K562 (cell line): Measurements from ENCODE around the gene RSU1. TPM values are rescaled to one million over a fixed set of nuclear protein-coding genes. Genes with fewer than 3 reads are reported as not detected.

ENCODE experiments used
- ATAC-seq: fragments of 200-7000 bp; cut with Tn5 transposase; 3 replicates; pipeline ENCODE4 v1.9.1; 2020; ENCODE audit warnings: moderate library complexity
- BruUV-seq: library from RNA; stranded (reverse); fragments of 400-500 nt; replicated peaks from 2 replicates; lab custom pipeline; 2021; lab: Mats Ljungman, UMichigan
- CTCF ChIA-PET: fragments of 300-600 bp; formaldehyde crosslinking; extraction: SDS; loops from one replicate; lab custom pipeline; 2021; ENCODE audit warnings: low intra/inter-chr PET ratio; lab: Yijun Ruan, JAX
- POLR2A ChIA-PET: fragments of 300-600, 350-650 bp; sonication (Branson Sonifier 250); formaldehyde crosslinking; extraction: SDS; loops from one replicate; lab custom pipeline; 2021; ENCODE audit warnings: antibody characterized with exemption, inconsistent platforms; lab: Yijun Ruan, JAX
- DNase-seq, 4 experiments: peaks; one replicate each; pipeline versions ENCODE4 v3.0.0 to v3.0.0-alpha.2; 2011 to 2018; ENCODE audit warnings: low spot score in 3 of 4, mixed read lengths in 3 of 4; ENCODE audit errors: extremely low read depth in 1 of 4
- FAIRE-seq: peaks from 2 replicates; lab custom pipeline; 2011; peaks lifted over from hg19 to GRCh38; lab: Jason Lieb, UNC
- H2AFZ ChIP-seq: 2 replicates; pipeline ENCODE4 v1.6.0; 2011; ENCODE audit warnings: low read depth, low read length, control low read depth, inconsistent platforms
- H3K27ac ChIP-seq: fragments of 200-600 bp; 3 replicates; pipeline ENCODE4 v1.8.0; 2011; ENCODE audit warnings: low read depth, mild to moderate bottlenecking, control low read depth, inconsistent platforms, low read length, moderate library complexity, mixed read lengths; ENCODE audit errors: extremely low read depth
- H3K27me3 ChIP-seq, 2 experiments: fragments of 300-600 bp in 1 of 2; 2 replicates in 1 of 2; 3 replicates in 1 of 2; pipeline versions ENCODE4 v1.6.0 to v1.8.0; 2011; ENCODE audit warnings: inconsistent platforms in 2 of 2, low read length in 2 of 2, mild to moderate bottlenecking in 1 of 2, mixed read lengths in 1 of 2, moderate library complexity in 1 of 2; ENCODE audit not compliant: control insufficient read depth in 2 of 2, insufficient read depth in 2 of 2
- H3K36me3 ChIP-seq: fragments of 300-600 bp; 3 replicates; pipeline ENCODE4 v1.8.0; 2011; ENCODE audit warnings: mild to moderate bottlenecking, low read length, inconsistent platforms; ENCODE audit not compliant: control insufficient read depth, insufficient read depth
- H3K4me1 ChIP-seq, 2 experiments: fragments of 200-600 bp in 1 of 2; replicated peaks in 1 of 2; 2 replicates in 1 of 2; 3 replicates in 1 of 2; pipeline versions ENCODE4 v1.5.1 to v1.8.0; 2011; ENCODE audit warnings: inconsistent platforms in 2 of 2, low read length in 2 of 2, mild to moderate bottlenecking in 1 of 2, mixed read lengths in 1 of 2, moderate library complexity in 1 of 2; ENCODE audit not compliant: control insufficient read depth in 2 of 2, insufficient read depth in 2 of 2
- H3K4me2 ChIP-seq: 2 replicates; pipeline ENCODE4 v1.6.1; 2011; ENCODE audit warnings: low read length, control low read depth, inconsistent platforms, mixed read lengths; ENCODE audit not compliant: insufficient read depth
- H3K4me3 ChIP-seq: fragments of 200-600 bp; sonication (generic), shearing (Covaris generic); 2 replicates; pipeline ENCODE4 v1.5.1; 2016; ENCODE audit warnings: control low read depth, inconsistent platforms
- H3K79me2 ChIP-seq: fragments of 200-600 bp; 3 replicates; pipeline ENCODE4 v1.8.0; 2011; ENCODE audit warnings: low read length, inconsistent platforms; ENCODE audit not compliant: control insufficient read depth, insufficient read depth
- H3K9ac ChIP-seq, 2 experiments: 2 replicates each; pipeline versions ENCODE4 v1.6.0 to v1.6.1; 2011; ENCODE audit warnings: low read depth in 2 of 2, low read length in 2 of 2, control low read depth in 1 of 2, inconsistent platforms in 1 of 2, mild to moderate bottlenecking in 1 of 2, mixed read lengths in 1 of 2; ENCODE audit not compliant: insufficient read depth in 1 of 2
- H3K9me1 ChIP-seq: one replicate; pipeline ENCODE4 v1.6.0; 2011; ENCODE audit warnings: inconsistent platforms, mild to moderate bottlenecking, low read length, moderate library complexity; ENCODE audit not compliant: control insufficient read depth, insufficient read depth
- H3K9me3 ChIP-seq: replicated peaks from 2 replicates; pipeline ENCODE4 v1.5.1; 2011; ENCODE audit warnings: low read depth, low read length, inconsistent platforms; ENCODE audit not compliant: control insufficient read depth, insufficient read depth
- H4K20me1 ChIP-seq: replicated peaks from 2 replicates; pipeline ENCODE4 v1.6.1; 2011; ENCODE audit warnings: low read length, inconsistent platforms, mixed read lengths; ENCODE audit not compliant: control insufficient read depth, insufficient read depth
- CCNT2 ChIP-seq: IDR thresholded peaks from 2 replicates; pipeline ENCODE4 v1.6.1; 2011; ENCODE audit warnings: borderline replicate concordance, low read depth, mild to moderate bottlenecking, moderate library complexity, mixed read lengths, low read length; ENCODE audit not compliant: insufficient read length; ENCODE audit errors: extremely low read depth
- CHD1 ChIP-seq: fragments of 200-600 bp; sonication (generic); IDR thresholded peaks from one replicate; pipeline ENCODE4 v1.6.1; 2012; ENCODE audit warnings: mild to moderate bottlenecking, moderate library complexity, low read length, inconsistent platforms
- CXXC5 ChIP-seq: fragments of 250-450 bp; sonication (Bioruptor Pico); IDR thresholded peaks from 2 replicates; pipeline ENCODE4 v1.8.0; 2022; ENCODE audit warnings: inconsistent platforms, mild to moderate bottlenecking, moderate library complexity
- E2F1 ChIP-seq: sonication (generic); formaldehyde crosslinking; IDR thresholded peaks from 2 replicates; pipeline ENCODE4 v1.8.1; 2023; ENCODE audit warnings: mild to moderate bottlenecking, missing genetic modification reagents, moderate library complexity
- FOXM1 ChIP-seq, 2 experiments: fragments of 450-650 bp in 1 of 2; sonication (generic) in 1 of 2; formaldehyde crosslinking in 1 of 2; IDR thresholded peaks; 2 replicates each; pipeline versions ENCODE4 v1.6.1 to v1.9.0; 2017 to 2022; ENCODE audit warnings: low read depth in 2 of 2, mild to moderate bottlenecking in 2 of 2, missing genetic modification reagents in 1 of 2, moderate library complexity in 1 of 2
- KLF16 ChIP-seq: IDR thresholded peaks from 2 replicates; pipeline ENCODE4 v1.6.1; 2016; ENCODE audit warnings: antibody characterized with exemption
- MEIS2 ChIP-seq: fragments of 450-650 bp; IDR thresholded peaks from 2 replicates; pipeline ENCODE4 v1.6.1; 2014; ENCODE audit warnings: mild to moderate bottlenecking; ENCODE audit not compliant: partially characterized antibody
- NCOA2 ChIP-seq, 2 experiments: fragments of 450-650 bp; IDR thresholded peaks; 2 replicates each; pipeline ENCODE4 v1.6.1; 2018; ENCODE audit warnings: mild to moderate bottlenecking in 2 of 2, moderate library complexity in 1 of 2; ENCODE audit not compliant: partially characterized antibody in 2 of 2
- NCOR1 ChIP-seq: fragments of 450-650 bp; IDR thresholded peaks from 2 replicates; pipeline ENCODE4 v1.6.1; 2016; ENCODE audit warnings: mild to moderate bottlenecking, moderate library complexity
- NFE2 ChIP-seq: IDR thresholded peaks from 2 replicates; pipeline ENCODE4 v1.6.1; 2014; ENCODE audit warnings: antibody characterized with exemption, low read depth
- NR2C1 ChIP-seq, 2 experiments: fragments of 450-650 bp; IDR thresholded peaks; 2 replicates each; pipeline ENCODE4 v1.6.1; 2017; ENCODE audit warnings: mild to moderate bottlenecking in 2 of 2, antibody characterized with exemption in 1 of 2, inconsistent platforms in 1 of 2, missing compliant biosample characterization in 1 of 2, missing genetic modification characterization in 1 of 2
- RCOR1 ChIP-seq, 2 experiments: IDR thresholded peaks; 2 replicates each; pipeline ENCODE4 v1.6.1; 2012; ENCODE audit warnings: low read depth in 2 of 2, low read length in 2 of 2, borderline replicate concordance in 1 of 2, improper control_type of control experiment in 1 of 2
- RUNX1 ChIP-seq: sonication (generic); IDR thresholded peaks from 2 replicates; pipeline ENCODE4 v1.6.1; 2016; ENCODE audit warnings: antibody characterized with exemption, low read depth
- SMARCA4 ChIP-seq: fragments of 450-650 bp; IDR thresholded peaks from 2 replicates; pipeline ENCODE4 v1.6.1; 2016
- SOX6 ChIP-seq: fragments of 450-650 bp; IDR thresholded peaks from 2 replicates; pipeline ENCODE4 v1.6.1; 2014; ENCODE audit warnings: mild to moderate bottlenecking
- TAL1 ChIP-seq: fragments of 450-650 bp; IDR thresholded peaks from 2 replicates; pipeline ENCODE4 v1.6.1; 2016; ENCODE audit warnings: mild to moderate bottlenecking
- TCF3 ChIP-seq: sonication (generic); formaldehyde crosslinking; IDR thresholded peaks from 2 replicates; pipeline ENCODE4 v1.4.0; 2020; ENCODE audit warnings: mild to moderate bottlenecking, missing genetic modification reagents
- TSC22D4 ChIP-seq: fragments of 450-650 bp; IDR thresholded peaks from 2 replicates; pipeline ENCODE4 v1.6.1; 2016; ENCODE audit warnings: missing genetic modification characterization, missing biosample characterization, control low read depth
- ZBTB17 ChIP-seq: fragments of 450-650 bp; formaldehyde crosslinking; IDR thresholded peaks from 2 replicates; pipeline ENCODE4 v1.4.0; 2020; ENCODE audit warnings: mild to moderate bottlenecking
- ZEB2 ChIP-seq: fragments of 450-650 bp; IDR thresholded peaks from 2 replicates; pipeline ENCODE4 v1.6.1; 2016
- ZNF239 ChIP-seq: fragments of 250-450 bp; sonication (Bioruptor Pico); IDR thresholded peaks from 2 replicates; pipeline ENCODE4 v1.4.0; 2020; ENCODE audit warnings: mild to moderate bottlenecking
- ZNF717 ChIP-seq: fragments of 250-450 bp; sonication (Bioruptor Pico); IDR thresholded peaks from 2 replicates; pipeline ENCODE4 v1.5.0; 2021
- WGBS: fragments of 100-300 bp; shearing (Covaris generic); methylation state at CpG from one replicate; pipeline ENCODE4 v1.1.6; 2016; ENCODE audit warnings: low coverage, mixed read lengths; ENCODE audit not compliant: insufficient coverage; ENCODE audit errors: missing lambda C conversion rate; 5-methylcytosine and 5-hydroxymethylcytosine counted together
- in situ Hi-C: fragments of 300-500 bp; cut with MboI; formaldehyde crosslinking; loops from 4 replicates; pipeline ENCODE4 v1.15.0; 2018; ENCODE audit warnings: inconsistent platforms, mixed read lengths
- intact Hi-C: fragments of 100-400 bp; cut with micrococcal nuclease; formaldehyde crosslinking; loops from 2 replicates; pipeline ENCODE4 v1.14.2; 2022
- polyA plus RNA-seq, 8 experiments: library from polyadenylated mRNA; depleted of rRNA in 4 of 8; stranded (reverse) in 5 of 8; unstranded in 3 of 8; fragments of >200 nt; fragmentation: Nextera tagmentation in 2 of 8; fragmentation: Illumina TruSeq in 1 of 8; extraction: Ambion mirVana in 2 of 8; extraction: Trizol in 1 of 8; gene quantifications; 2 replicates each; pipeline versions ENCODE4 v1.2.1 to v1.2.3, GENCODE V29; 2011 to 2014; ENCODE audit warnings: inconsistent platforms in 1 of 8, missing spikeins in 1 of 8
- total RNA-seq, 7 experiments: library from RNA; depleted of rRNA in 6 of 7; stranded (reverse); fragments of >200 nt in 6 of 7; fragmentation: Illumina TruSeq in 2 of 7; extraction: Trizol in 2 of 7; gene quantifications; 2 replicates each; pipeline versions ENCODE4 v1.2.1 to v1.2.3, GENCODE V29; 2011 to 2021; ENCODE audit warnings: low replicate concordance in 1 of 7

The RSU1 gene
- total and polyA plus RNA-seq, 9 of the 15 experiments (the other 6 are each of a cell fraction or from before 2014, with no cell fraction given): 18.8 to 67.3 (median 31.5) TPM

- TF ChIP-seq NR2C1 (IDR thresholded peaks at IDR 0.05): no peak
- TF ChIP-seq NR2C1 (tag; IDR thresholded peaks at IDR 0.05): no peak
- no peak for TF ChIP-seq NFE2
- TF ChIP-seq RUNX1: no peak
- TF ChIP-seq, all 486 proteins: peak for 0
Observed at GRCh38 chr10:16768702-16769101, 48.5 kb downstream of the RSU1 start (continued).

- Histone ChIP-seq H3K4me2 (peak overlapping the region; percentile 20; the same call in 1 of the 2 replicates), H3K79me2 (no peaks in the 10 kb centered on the region), H3K4me3 (no peak overlapping the region), H3K4me1 (peaks cover 0 to 8% of the 10 kb centered on the region in 2 experiments; a peak in 4 of 5 replicates), H3K9me1 (no peaks in the 10 kb centered on the region), H3K27me3 (no peaks in the 10 kb centered on the region), H4K20me1 (no peaks in the 10 kb centered on the region), H3K9ac (no peak overlapping the region), H3K27ac (no peak overlapping the region), H3K9me3 (no peaks in the 10 kb centered on the region), H2AFZ (no peak overlapping the region; the same call in 1 of the 2 replicates), H3K36me3 (no peaks in the 10 kb centered on the region)
- WGBS: 22% methylated on average over 12 of the region's 12 CpGs
- BruUV-seq: no TSS peak
- intact Hi-C loops (no loop called here), in situ Hi-C loops (no loop called here)
- DNase-seq (peak; percentile 22 to 75 (median 35)), FAIRE-seq (peak; percentile 46), ATAC-seq (peak; percentile 86)
- ChIA-PET POLR2A (interaction anchor here (0.9 kb wide), 1 partner anchor 13 kb away, joined by 3 read pairs; no protein-coding TSS in a partner anchor), CTCF (no interaction called here)
- TF ChIP-seq ZNF239 (CRISPR knock-in tag) (no peak), TSC22D4 (tag) (no peak), SMARCA4 (0 out of 2 replicates have a peak, but pooled peaks have one; percentile 35), RCOR1 (IDR thresholded peaks at IDR 0.05; ENCODE audit: borderline replicate concordance in 1 of 2, low read depth in 2 of 2, low read length in 2 of 2) (peak in 1 of 2 experiments; percentile 66; a peak in 2 of 4 replicates), KLF16 (peak; percentile 61; the same call in 1 of the 2 replicates), FOXM1 (IDR thresholded peaks at IDR 0.05; ENCODE audit: low read depth) (peak; percentile 22; the same call in 1 of the 2 replicates), FOXM1 (CRISPR knock-in tag; IDR thresholded peaks at IDR 0.05; ENCODE audit: low read depth) (no peak), NCOR1 (peak; percentile 77), TAL1 (peak; percentile 63), CHD1 (no peak), TCF3 (CRISPR knock-in tag) (peak; percentile 61), ZBTB17 (no peak), CCNT2 (peak; percentile 21), MEIS2 (peak; percentile 25), NCOA2 (IDR thresholded peaks at IDR 0.05; ENCODE audit: partially characterized antibody in 2 of 2) (no peak), CXXC5 (CRISPR knock-in tag) (peak; percentile 68), SOX6 (peak; percentile 39; the same call in 1 of the 2 replicates), ZNF717 (CRISPR knock-in tag) (no peak), E2F1 (CRISPR knock-in tag) (no peak), ZEB2 (peak; percentile 41; the same call in 1 of the 2 replicates)
Observed at GRCh38 chr10:16765509-16766375, 51.5 kb downstream of the RSU1 start.
